ENCODE measurements around the gene FOXP1. TPM values are rescaled to one million over a fixed set of nuclear protein-coding genes. Genes with fewer than 3 reads are reported as not detected.

FOXP1 gene
- total and polyA plus RNA-seq, 8 donors = 13.4 to 74.1 (median 44.1) TPM

- H3K9me3 ChIP-seq = no peaks in the 10 kb centered on the region
- H3K4me1 ChIP-seq = no peaks in the 10 kb centered on the region
- WGBS, 2 donors = 97 to 99% methylated on average over 3 of the region's 3 CpGs
- DNase-seq (no peak), FAIRE-seq (no peak), ATAC-seq (no peak)
- intact Hi-C loops (cut with DNase I) = no loop called here
- H3K27me3 ChIP-seq = no peaks in the 10 kb centered on the region
- no peak for TF ChIP-seq CTCF (IDR thresholded peaks at IDR 0.05)
- H3K4me3 ChIP-seq = no peak overlapping the region
- peaks cover 0 to 6% (median 0%) of the 10 kb centered on the region in 3 donors for H3K36me3 ChIP-seq
- no peak overlapping the region for H3K27ac ChIP-seq
Observed at GRCh38 chr3:70994644-70995043, 588.9 kb downstream of the FOXP1 start.

- no peak for TF ChIP-seq CTCF (IDR thresholded peaks at IDR 0.05)
- FAIRE-seq (no peak), DNase-seq (no peak), ATAC-seq (peak in 1 of 4 donors; percentile 18)
- 91% methylated on average over 11 of the region's 11 CpGs for WGBS, 2 donors
- Histone ChIP-seq H3K4me3 (no peak overlapping the region), H3K4me1 (no peaks in the 10 kb centered on the region), H3K36me3 (peaks cover 0 to 10% (median 0%) of the 10 kb centered on the region in 3 donors), H3K9me3 (no peaks in the 10 kb centered on the region), H3K27ac (no peak overlapping the region), H3K27me3 (no peaks in the 10 kb centered on the region)
- intact Hi-C loops (cut with DNase I) = no loop called here
Observed at GRCh38 chr3:70992562-70993204, 590.8 kb downstream of the FOXP1 start.

- no peak for ATAC-seq
- no peak overlapping the region for H3K4me3 ChIP-seq
- H3K27me3 ChIP-seq = no peaks in the 10 kb centered on the region
- FAIRE-seq = no peak
- no peak for TF ChIP-seq CTCF (IDR thresholded peaks at IDR 0.05)
- WGBS, 2 donors = 92 to 98% methylated on average over 5 of the region's 5 CpGs
- no peaks in the 10 kb centered on the region for H3K9me3 ChIP-seq
- peaks cover 0 to 15% (median 2%) of the 10 kb centered on the region in 3 donors for H3K36me3 ChIP-seq
- no peak for DNase-seq
- H3K27ac ChIP-seq = no peak overlapping the region
- H3K4me1 ChIP-seq = no peaks in the 10 kb centered on the region
- intact Hi-C loops (cut with DNase I) = no loop called here
Observed at GRCh38 chr3:70992131-70992530, 591.4 kb downstream of the FOXP1 start.

GRCh38 chr3:70990723-70991122 lies 592.8 kb downstream of the FOXP1 start:
- no peak for FAIRE-seq
- Histone ChIP-seq H3K4me1 (no peaks in the 10 kb centered on the region), H3K4me3 (no peak overlapping the region), H3K27ac (no peak overlapping the region), H3K27me3 (no peaks in the 10 kb centered on the region), H3K9me3 (no peaks in the 10 kb centered on the region), H3K36me3 (peaks cover 0 to 28% (median 7%) of the 10 kb centered on the region in 3 donors)
- 89% methylated on average over 5 of the region's 5 CpGs for whole genome bisulfite sequencing, 2 donors
- no peak for DNase-seq
- TF ChIP-seq CTCF (IDR thresholded peaks at IDR 0.05) = no peak
- intact Hi-C loops (cut with DNase I) = no loop called here
- no peak for ATAC-seq

- Histone ChIP-seq H3K27ac (no peak overlapping the region), H3K9me3 (no peaks in the 10 kb centered on the region), H3K4me1 (no peaks in the 10 kb centered on the region), H3K27me3 (no peaks in the 10 kb centered on the region), H3K36me3 (peaks cover 0 to 33% (median 7%) of the 10 kb centered on the region in 3 donors), H3K4me3 (no peak overlapping the region)
- no peak for TF ChIP-seq CTCF (IDR thresholded peaks at IDR 0.05)
- WGBS, 2 donors = 94 to 100% methylated on average over 2 of the region's 2 CpGs
- no peak for ATAC-seq
- no peak for FAIRE-seq
- no peak for DNase-seq
- intact Hi-C loops (cut with DNase I) = no loop called here
Observed at GRCh38 chr3:70990185-70990584, 593.3 kb downstream of the FOXP1 start.
